ENCODE results near the gene CBLL1.
A peak's percentile ranks its signal among the peaks of the same experiment; 100 is the strongest.

Gene CBLL1

GRCh38 chr7:107744345-107744750 lies 406 bp downstream of the CBLL1 start:
- H3K79me2 ChIP-seq (ENCODE audit: low read length) = peaks cover 55% of the 10 kb centered on the region
- peaks cover 6% of the 10 kb centered on the region; the same call in 1 of the 2 replicates for H3K36me3 ChIP-seq (replicated peaks; ENCODE audit: insufficient read depth, low read length)
- H3K4me1 ChIP-seq (ENCODE audit: low read length) = peaks cover 23% of the 10 kb centered on the region
- H2AFZ ChIP-seq (ENCODE audit: low read length) = peak overlapping the region; percentile 85
- no peak for DNase-seq
- H3K4me3 ChIP-seq (ENCODE audit: low read length) = peak overlapping the region; percentile 84
- peak overlapping the region; percentile 85 for H3K4me2 ChIP-seq (ENCODE audit: low read depth, low read length)
- peaks cover 45% of the 10 kb centered on the region for H4K20me1 ChIP-seq (ENCODE audit: insufficient read depth, low read length)
- no peak for TF ChIP-seq EZH2 (optimal IDR thresholded peaks at IDR 0.05; ENCODE audit: low read depth, low read length)
- TF ChIP-seq CTCF (IDR thresholded peaks at IDR 0.05; ENCODE audit: low read length) = no peak
- no peak for TF ChIP-seq EZH2phosphoT487 (IDR thresholded peaks at IDR 0.05; ENCODE audit: low read length)
- H3K27ac ChIP-seq (ENCODE audit: low read length) = peak overlapping the region; percentile 91
- no peaks in the 10 kb centered on the region for H3K9me2 ChIP-seq (replicated peaks; ENCODE audit: insufficient read depth, low read length)
- H3K9ac ChIP-seq (ENCODE audit: low read length) = peak overlapping the region; percentile 86
- H3K9me3 ChIP-seq (replicated peaks; ENCODE audit: insufficient read depth, low read length) = no peaks in the 10 kb centered on the region
- H3F3A ChIP-seq (ENCODE audit: insufficient read depth, low read length) = peaks cover 19% of the 10 kb centered on the region
- H3K27me3 ChIP-seq (replicated peaks; ENCODE audit: insufficient read depth, low read length) = no peaks in the 10 kb centered on the region

- TF ChIP-seq EZH2phosphoT487 (IDR thresholded peaks at IDR 0.05; ENCODE audit: low read length) (no peak), EZH2 (optimal IDR thresholded peaks at IDR 0.05; ENCODE audit: low read depth, low read length) (no peak), CTCF (IDR thresholded peaks at IDR 0.05; ENCODE audit: low read length) (no peak)
- peaks cover 15% of the 10 kb centered on the region; the same call in 1 of the 2 replicates for H3K36me3 ChIP-seq (replicated peaks; ENCODE audit: insufficient read depth, low read length)
- no peaks in the 10 kb centered on the region for H3K27me3 ChIP-seq (replicated peaks; ENCODE audit: insufficient read depth, low read length)
- no peak overlapping the region for H3K27ac ChIP-seq (ENCODE audit: low read length)
- H4K20me1 ChIP-seq (ENCODE audit: insufficient read depth, low read length) = peaks cover 46% of the 10 kb centered on the region
- H3K9ac ChIP-seq (ENCODE audit: low read length) = no peak overlapping the region
- no peak overlapping the region for H3K4me3 ChIP-seq (ENCODE audit: low read length)
- peak overlapping the region; percentile 85 for H3K4me2 ChIP-seq (ENCODE audit: low read depth, low read length)
- H3K9me2 ChIP-seq (replicated peaks; ENCODE audit: insufficient read depth, low read length) = no peaks in the 10 kb centered on the region
- no peak for DNase-seq
- H3K79me2 ChIP-seq (ENCODE audit: low read length) = peaks cover 71% of the 10 kb centered on the region
- H3K9me3 ChIP-seq (replicated peaks; ENCODE audit: insufficient read depth, low read length) = no peaks in the 10 kb centered on the region
- peaks cover 23% of the 10 kb centered on the region for H3K4me1 ChIP-seq (ENCODE audit: low read length)
- H2AFZ ChIP-seq (ENCODE audit: low read length) = no peak overlapping the region
- H3F3A ChIP-seq (ENCODE audit: insufficient read depth, low read length) = peaks cover 19% of the 10 kb centered on the region
These were observed 2.1 kb downstream of the CBLL1 start for GRCh38 chr7:107746006-107746405.

GRCh38 chr7:107751113-107751512 lies 7.2 kb downstream of the CBLL1 start:
- Histone ChIP-seq H3K9me3 (replicated peaks; ENCODE audit: insufficient read depth, low read length) (no peaks in the 10 kb centered on the region), H3K9ac (ENCODE audit: low read length) (no peak overlapping the region), H3F3A (ENCODE audit: insufficient read depth, low read length) (no peaks in the 10 kb centered on the region), H3K36me3 (replicated peaks; ENCODE audit: insufficient read depth, low read length) (peaks cover 36% of the 10 kb centered on the region), H4K20me1 (ENCODE audit: insufficient read depth, low read length) (peaks cover 45% of the 10 kb centered on the region), H2AFZ (ENCODE audit: low read length) (no peak overlapping the region), H3K27me3 (replicated peaks; ENCODE audit: insufficient read depth, low read length) (no peaks in the 10 kb centered on the region), H3K4me1 (ENCODE audit: low read length) (peaks cover 4% of the 10 kb centered on the region; the same call in 1 of the 2 replicates), H3K4me3 (ENCODE audit: low read length) (no peak overlapping the region), H3K9me2 (replicated peaks; ENCODE audit: insufficient read depth, low read length) (no peaks in the 10 kb centered on the region), H3K27ac (ENCODE audit: low read length) (no peak overlapping the region), H3K4me2 (ENCODE audit: low read depth, low read length) (no peak overlapping the region), H3K79me2 (ENCODE audit: low read length) (peaks cover 68% of the 10 kb centered on the region)
- TF ChIP-seq EZH2 (optimal IDR thresholded peaks at IDR 0.05; ENCODE audit: low read depth, low read length) (no peak), EZH2phosphoT487 (IDR thresholded peaks at IDR 0.05; ENCODE audit: low read length) (no peak)
- DNase-seq = no peak

- Histone ChIP-seq H3K27me3 (replicated peaks; ENCODE audit: insufficient read depth, low read length) (no peaks in the 10 kb centered on the region), H3K9ac (ENCODE audit: low read length) (no peak overlapping the region), H3K9me3 (replicated peaks; ENCODE audit: insufficient read depth, low read length) (no peaks in the 10 kb centered on the region), H3K4me2 (ENCODE audit: low read depth, low read length) (no peak overlapping the region), H2AFZ (ENCODE audit: low read length) (no peak overlapping the region), H3K9me2 (replicated peaks; ENCODE audit: insufficient read depth, low read length) (no peaks in the 10 kb centered on the region), H3K79me2 (ENCODE audit: low read length) (peaks cover 33% of the 10 kb centered on the region), H3K36me3 (replicated peaks; ENCODE audit: insufficient read depth, low read length) (peaks cover 47% of the 10 kb centered on the region), H4K20me1 (ENCODE audit: insufficient read depth, low read length) (peaks cover 13% of the 10 kb centered on the region), H3K4me3 (ENCODE audit: low read length) (no peak overlapping the region), H3F3A (ENCODE audit: insufficient read depth, low read length) (no peaks in the 10 kb centered on the region), H3K4me1 (ENCODE audit: low read length) (no peaks in the 10 kb centered on the region), H3K27ac (ENCODE audit: low read length) (no peak overlapping the region)
- no peak for TF ChIP-seq EZH2 (optimal IDR thresholded peaks at IDR 0.05; ENCODE audit: low read depth, low read length)
- TF ChIP-seq EZH2phosphoT487 (IDR thresholded peaks at IDR 0.05; ENCODE audit: low read length) = no peak
- TF ChIP-seq CTCF (IDR thresholded peaks at IDR 0.05; ENCODE audit: low read length) = peak; percentile 36
- DNase-seq = no peak
These were observed 10.7 kb downstream of the CBLL1 start for GRCh38 chr7:107754642-107755041.

All from MM.1S (cell line).